IMR-90 (cell line): ENCODE results near the gene PKP4.

Experiments used
- POLR2A ChIP-seq: IDR thresholded peaks from 2 replicates; pipeline ENCODE4 v1.6.1; 2012; ENCODE audit warnings: mild to moderate bottlenecking, low read depth, low read length
- RCOR1 ChIP-seq: IDR thresholded peaks from 2 replicates; pipeline ENCODE4 v1.6.1; 2012; ENCODE audit warnings: mild to moderate bottlenecking, low read length, improper control_type of control experiment; ENCODE audit not compliant: insufficient replicate concordance
- TF ChIP-seq, protein P1 (sequence below): conservative IDR thresholded peaks from 2 replicates; pipeline ENCODE4 v1.5.1; 2012; ENCODE audit warnings: mild to moderate bottlenecking, low read depth, low read length, improper control_type of control experiment
- TF ChIP-seq, protein P2 (sequence below): fragments of 150-350 bp; IDR thresholded peaks from 2 replicates; pipeline ENCODE4 v1.6.1; 2017; ENCODE audit warnings: mild to moderate bottlenecking, antibody characterized with exemption, low read length, low read depth

DNA sequence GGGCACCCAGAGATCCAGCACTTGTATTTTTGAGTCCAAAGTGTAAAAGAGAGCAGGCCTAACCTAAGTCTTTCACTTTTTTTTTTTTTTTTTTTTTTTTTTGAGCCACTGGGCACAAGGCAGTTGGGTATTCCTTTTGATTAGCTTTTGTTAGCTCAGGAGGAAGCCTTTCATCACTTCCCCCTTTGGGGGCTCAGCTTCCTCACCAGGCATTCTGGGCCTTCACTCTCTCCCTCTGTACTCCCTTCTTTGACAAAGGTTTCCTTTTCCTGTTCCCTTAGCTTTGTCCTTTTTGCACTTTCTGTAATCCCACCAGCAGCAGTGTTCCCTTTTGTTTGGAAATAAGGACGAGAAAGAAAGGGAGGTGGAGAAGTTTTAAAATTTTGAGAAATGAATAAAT, 88.2 kb downstream of the PKP4 start:
- TF ChIP-seq POLR2A (no peak), RCOR1 (no peak)
- TF ChIP-seq, protein P1, sequence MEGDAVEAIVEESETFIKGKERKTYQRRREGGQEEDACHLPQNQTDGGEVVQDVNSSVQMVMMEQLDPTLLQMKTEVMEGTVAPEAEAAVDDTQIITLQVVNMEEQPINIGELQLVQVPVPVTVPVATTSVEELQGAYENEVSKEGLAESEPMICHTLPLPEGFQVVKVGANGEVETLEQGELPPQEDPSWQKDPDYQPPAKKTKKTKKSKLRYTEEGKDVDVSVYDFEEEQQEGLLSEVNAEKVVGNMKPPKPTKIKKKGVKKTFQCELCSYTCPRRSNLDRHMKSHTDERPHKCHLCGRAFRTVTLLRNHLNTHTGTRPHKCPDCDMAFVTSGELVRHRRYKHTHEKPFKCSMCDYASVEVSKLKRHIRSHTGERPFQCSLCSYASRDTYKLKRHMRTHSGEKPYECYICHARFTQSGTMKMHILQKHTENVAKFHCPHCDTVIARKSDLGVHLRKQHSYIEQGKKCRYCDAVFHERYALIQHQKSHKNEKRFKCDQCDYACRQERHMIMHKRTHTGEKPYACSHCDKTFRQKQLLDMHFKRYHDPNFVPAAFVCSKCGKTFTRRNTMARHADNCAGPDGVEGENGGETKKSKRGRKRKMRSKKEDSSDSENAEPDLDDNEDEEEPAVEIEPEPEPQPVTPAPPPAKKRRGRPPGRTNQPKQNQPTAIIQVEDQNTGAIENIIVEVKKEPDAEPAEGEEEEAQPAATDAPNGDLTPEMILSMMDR = no peak
- TF ChIP-seq, protein P2, sequence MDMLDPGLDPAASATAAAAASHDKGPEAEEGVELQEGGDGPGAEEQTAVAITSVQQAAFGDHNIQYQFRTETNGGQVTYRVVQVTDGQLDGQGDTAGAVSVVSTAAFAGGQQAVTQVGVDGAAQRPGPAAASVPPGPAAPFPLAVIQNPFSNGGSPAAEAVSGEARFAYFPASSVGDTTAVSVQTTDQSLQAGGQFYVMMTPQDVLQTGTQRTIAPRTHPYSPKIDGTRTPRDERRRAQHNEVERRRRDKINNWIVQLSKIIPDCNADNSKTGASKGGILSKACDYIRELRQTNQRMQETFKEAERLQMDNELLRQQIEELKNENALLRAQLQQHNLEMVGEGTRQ = no peak
